ENCODE measurements around the gene THADA. TPM values are rescaled to one million over a fixed set of nuclear protein-coding genes. Genes with fewer than 3 reads are reported as not detected.
A peak's percentile ranks its signal among the peaks of the same experiment; 100 is the strongest.

The THADA gene
- total and polyA plus RNA-seq, 2 donors (not counting 3 experiments of a cell fraction or from before 2014, with no cell fraction given) = 22.6 to 25.3 TPM

- peak overlapping the region; percentile 90 for H3K9ac ChIP-seq (replicated peaks; ENCODE audit: extremely low read depth, insufficient read depth, low read length)
- peak; percentile 88 for TF ChIP-seq FOS (IDR thresholded peaks at IDR 0.05; ENCODE audit: borderline replicate concordance, insufficient read depth, low read length)
- peak; percentile 54 for TF ChIP-seq JUN (IDR thresholded peaks at IDR 0.05; ENCODE audit: borderline replicate concordance, insufficient read depth, insufficient read length, low read depth)
- TF ChIP-seq MAX (IDR thresholded peaks at IDR 0.05; ENCODE audit: insufficient read depth, insufficient read length) = no peak
- peak; percentile 71 for TF ChIP-seq POLR2A (IDR thresholded peaks at IDR 0.05; ENCODE audit: low read depth, low read length)
- TF ChIP-seq POLR2AphosphoS5 (IDR thresholded peaks at IDR 0.05; ENCODE audit: insufficient read depth, low read depth, low read length) = peak; percentile 76
- H4K20me1 ChIP-seq (replicated peaks; ENCODE audit: control insufficient read depth, extremely low read depth, insufficient read depth, low read length) = no peaks in the 10 kb centered on the region
- H3K27ac ChIP-seq (ENCODE audit: insufficient read depth, low read depth, low read length) = peak overlapping the region; percentile 88
- ChIA-PET CTCF (interaction anchor here (0.5 to 12.8 kb wide), 15 partner anchors 42 to 364 kb away, joined by 3 to 240 read pairs (median 5); no protein-coding TSS in a partner anchor), POLR2A (interaction anchor here (1.0 to 3.4 kb wide), 5 partner anchors 48 to 267 kb away, joined by 3 to 12 read pairs (median 4); no protein-coding TSS in a partner anchor)
- peaks cover 0 to 6% of the 10 kb centered on the region in 2 experiments for H3K36me3 ChIP-seq (ENCODE audit: control insufficient read depth in 2 of 2, extremely low read depth in 1 of 2, insufficient read depth in 2 of 2, low read length in 2 of 2)
- H3K4me1 ChIP-seq (ENCODE audit: control insufficient read depth, extremely low read depth, insufficient read depth, low read length) = peaks cover 54% of the 10 kb centered on the region
- FAIRE-seq (peak; percentile 82), DNase-seq (ENCODE audit: low read depth, low spot score) (peak; percentile 93)
- peak overlapping the region in 2 of 3 experiments; percentile 90 to 93 for H3K4me3 ChIP-seq (replicated peaks in 1 of 3; ENCODE audit: insufficient read depth in 1 of 3, low read depth in 1 of 3, low read length in 3 of 3)
- TSS peak; percentile 18 for BruUV-seq (replicated peaks)
- H3K4me2 ChIP-seq (ENCODE audit: insufficient read depth, low read length) = peak overlapping the region; percentile 85
- H3K79me2 ChIP-seq (ENCODE audit: control insufficient read depth, insufficient read depth, low read length) = peaks cover 49% of the 10 kb centered on the region
- intact Hi-C loops (cut with micrococcal nuclease) = loop anchor here (1.0 to 5.0 kb wide), 5 partner anchors 48 to 180 kb away; no protein-coding TSS in a partner anchor
- H3K27me3 ChIP-seq (ENCODE audit: control insufficient read depth in 2 of 2, insufficient read depth in 2 of 2, low read length in 2 of 2) = no peaks in the 10 kb centered on the region
- no peaks in the 10 kb centered on the region for H3K9me1 ChIP-seq (replicated peaks; ENCODE audit: control insufficient read depth, extremely low read depth, insufficient read depth, low read length)
- no peaks in the 10 kb centered on the region for H3K9me3 ChIP-seq (replicated peaks; ENCODE audit: control insufficient read depth, insufficient read depth, low read length)
- no peak overlapping the region for H2AFZ ChIP-seq (ENCODE audit: low read depth, low read length)
- dilution Hi-C loops (cut with MboI; ENCODE audit: extremely low pct_ligation_motif_present, low sequenced_read_pairs) = loop anchor here (10.0 kb wide), 1 partner anchor 47 kb away; no protein-coding TSS in a partner anchor
These were observed 373.9 kb downstream of the THADA start for GRCh38 chr2:43221763-43222474.

Measured in endothelial cell of umbilical vein (primary cell).